ENCODE measurements around the gene THAP4. TPM values are rescaled to one million over a fixed set of nuclear protein-coding genes. Genes with fewer than 3 reads are reported as not detected.

THAP4 gene
- total RNA-seq, 1 donor from 2014 or later, result 39.2 TPM

DNA sequence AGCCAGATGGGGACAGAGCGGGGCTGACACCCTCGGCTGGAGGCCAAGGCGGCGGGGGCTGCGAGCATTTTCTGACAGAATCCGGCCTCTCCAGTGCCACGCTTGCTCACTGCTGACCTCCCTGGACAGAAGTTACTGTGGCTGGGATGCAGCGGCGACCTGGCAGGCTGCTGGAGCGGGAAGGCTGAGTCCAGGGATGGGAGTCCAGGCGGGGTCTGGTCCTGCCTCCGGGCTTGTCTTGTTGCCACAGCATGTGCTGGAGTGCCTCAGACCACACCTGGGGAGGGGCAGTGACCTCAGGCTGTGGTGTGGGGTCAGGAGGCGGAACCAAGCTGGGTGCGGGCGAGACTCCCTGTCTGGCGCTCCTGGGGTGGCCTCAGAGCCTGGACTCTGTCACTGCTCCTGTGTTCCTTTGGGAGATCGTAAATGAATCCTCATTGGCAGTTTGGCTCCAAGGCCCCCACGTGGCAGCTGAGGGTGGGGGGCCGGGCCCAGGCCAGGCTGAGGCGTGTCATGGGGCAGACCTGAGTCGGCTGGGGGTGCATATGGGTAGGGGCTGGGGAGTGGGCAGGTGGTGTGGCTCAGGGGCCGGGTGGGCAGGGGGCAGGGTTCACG, 72.9 kb downstream of the THAP4 start:
- DNase-seq (ENCODE audit: low read depth), result no peak

DNA sequence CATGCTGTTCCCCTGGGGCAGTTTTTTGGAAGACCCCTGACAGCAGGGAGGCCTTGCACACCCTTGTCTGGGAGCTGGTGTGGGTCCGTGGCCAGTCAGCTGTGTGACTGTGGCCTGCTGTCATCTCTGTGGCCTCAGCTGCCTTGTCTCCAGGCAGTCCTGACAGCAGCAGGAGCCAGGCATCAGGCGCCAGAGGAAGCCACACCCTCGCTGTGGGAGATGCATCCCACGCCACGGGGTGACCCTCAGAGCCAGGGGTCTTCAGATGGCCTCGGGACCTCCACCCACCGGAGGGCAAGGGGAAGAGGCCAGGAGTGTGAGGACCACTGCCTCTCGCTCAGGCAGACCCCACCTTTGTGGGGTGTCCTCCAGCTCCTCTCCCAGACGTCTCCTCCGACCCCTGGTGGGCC, 73.4 kb downstream of the THAP4 start:
- no peak for DNase-seq (ENCODE audit: low read depth)

GRCh38 chr2:241563031-241563507, 73.9 kb downstream of the THAP4 start:
- no peak for DNase-seq (ENCODE audit: low read depth)

DNA sequence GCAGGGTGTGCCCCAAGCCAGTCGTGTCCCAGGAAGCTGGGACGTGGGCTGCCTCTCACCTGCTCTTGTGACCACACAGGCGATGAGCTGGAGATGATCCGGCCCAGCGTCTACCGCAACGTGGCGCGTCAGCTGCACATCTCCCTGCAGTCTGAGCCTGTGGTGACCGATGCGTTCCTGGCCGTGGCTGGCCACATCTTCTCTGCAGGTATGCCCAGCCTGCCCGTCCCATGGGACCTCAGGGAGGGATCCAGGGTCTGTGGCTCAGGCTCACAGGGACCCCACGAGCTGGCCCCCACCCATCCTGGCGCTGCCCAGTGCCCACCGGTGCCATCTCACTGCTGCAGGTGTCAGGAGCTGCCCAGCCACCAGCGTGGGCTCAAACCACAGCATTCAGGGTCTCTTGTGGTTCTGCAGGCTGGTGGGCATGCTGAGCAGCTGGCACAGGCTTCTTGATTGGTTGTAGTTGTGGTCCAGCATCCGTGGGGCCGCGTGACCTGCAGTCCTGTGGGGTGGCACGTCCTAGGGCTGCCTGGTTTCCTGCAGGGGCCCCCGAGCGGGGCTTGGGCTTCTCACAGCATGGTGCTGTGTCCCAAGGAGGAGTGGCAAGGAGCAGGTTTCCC, 74.6 kb downstream of the THAP4 start:
- no peak for DNase-seq (ENCODE audit: low read depth)

- DNase-seq (ENCODE audit: low read depth), result peak; percentile 54
Observed at GRCh38 chr2:241561832-241562231, 75.1 kb downstream of the THAP4 start.

GRCh38 chr2:241560883-241561474, 76.0 kb downstream of the THAP4 start:
- no peak for DNase-seq (ENCODE audit: low read depth)

DNA sequence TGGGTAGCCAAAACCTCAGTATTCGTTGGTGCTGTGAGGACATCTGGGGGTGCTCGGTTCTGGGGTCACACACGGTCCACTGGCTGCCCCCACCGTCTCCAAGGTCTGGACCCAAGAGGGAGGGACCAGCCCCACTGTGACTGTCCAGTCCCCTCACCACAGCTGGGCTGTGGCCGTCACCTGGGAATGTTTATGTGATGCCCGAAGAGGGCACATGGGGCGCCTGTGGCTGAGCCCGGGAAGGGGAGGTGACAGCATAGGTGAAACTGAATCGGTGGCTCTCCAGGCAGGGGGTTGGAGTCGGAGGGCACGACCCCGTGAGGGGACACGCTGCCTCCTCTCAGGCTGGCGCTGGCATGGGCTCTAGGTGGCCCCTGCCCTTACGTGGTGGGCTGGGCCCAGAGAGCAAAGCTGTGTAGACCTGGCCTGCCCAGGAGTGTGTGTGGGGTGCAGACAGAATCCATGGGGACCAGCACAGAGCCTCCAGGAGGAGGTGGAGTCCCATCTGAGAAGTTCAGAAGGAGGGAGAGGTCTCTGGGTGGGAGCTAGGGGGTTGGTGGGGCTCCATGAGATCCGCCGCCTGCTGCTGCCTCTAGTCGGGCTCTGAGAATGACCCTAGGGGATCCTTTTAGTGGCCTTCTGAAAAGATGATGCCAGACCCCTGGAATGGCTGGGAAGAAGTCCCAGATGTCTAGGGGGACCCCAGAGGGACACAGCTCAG, 76.6 kb downstream of the THAP4 start:
- no peak for DNase-seq (ENCODE audit: low read depth)

- DNase-seq (ENCODE audit: low read depth), result peak; percentile 52
Observed at GRCh38 chr2:241559323-241560161, 77.4 kb downstream of the THAP4 start.

DNA sequence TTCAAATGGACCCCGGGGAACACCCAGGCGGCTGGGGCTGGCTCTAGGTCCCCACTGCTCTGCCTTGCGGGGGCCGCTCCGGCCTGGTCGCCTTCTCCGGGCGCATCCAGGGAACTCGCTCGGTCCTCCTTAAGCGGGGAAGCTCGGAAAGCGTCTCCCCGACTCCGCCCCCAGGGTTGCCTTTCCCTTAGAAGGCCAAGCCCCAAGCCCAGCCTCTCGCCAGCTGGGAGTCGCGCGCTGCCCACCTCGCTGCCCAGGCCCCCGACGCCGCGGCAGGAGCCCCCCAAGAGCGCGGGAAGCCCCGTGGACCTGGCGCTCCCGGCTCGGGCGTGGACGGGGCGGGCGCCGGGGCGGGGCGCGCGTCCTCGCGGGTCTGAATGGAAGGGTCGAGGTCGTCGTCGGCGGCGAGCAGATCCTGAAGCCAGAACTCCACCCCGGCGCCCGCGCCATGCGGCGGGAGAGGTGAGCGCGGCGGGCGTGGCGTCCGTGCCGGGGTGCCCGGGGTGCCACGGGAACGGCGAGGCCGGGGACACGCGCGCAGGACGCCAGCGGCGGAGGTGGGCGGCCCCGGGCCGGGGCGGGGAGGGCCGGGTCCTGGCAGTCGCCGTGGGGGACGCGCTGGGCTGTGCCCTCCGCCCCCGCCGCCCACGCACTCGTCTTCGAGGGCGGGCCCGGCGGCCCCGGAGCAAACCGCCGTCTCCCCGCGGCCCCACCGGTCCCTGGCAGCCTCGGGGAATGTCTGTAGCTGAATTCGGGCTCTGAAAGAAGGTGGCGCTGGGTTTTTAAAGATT, 78.2 kb downstream of the THAP4 start, which contains the start of gene BOK:
Gene BOK (plus strand): TSS at position 214 of the 791 bp plus-strand sequence. CDS start 739 bp downstream, outside the sequence.
- peak; percentile 56 for DNase-seq (ENCODE audit: low read depth)

GRCh38 chr2:241556746-241557145, 80.2 kb downstream of the THAP4 start:
- no peak for DNase-seq (ENCODE audit: low read depth)

GRCh38 chr2:241555711-241556110, 81.2 kb downstream of the THAP4 start:
- no peak for DNase-seq (ENCODE audit: low read depth)

GRCh38 chr2:241554610-241555322, 82.2 kb downstream of the THAP4 start:
- no peak for DNase-seq (ENCODE audit: low read depth)

DNA sequence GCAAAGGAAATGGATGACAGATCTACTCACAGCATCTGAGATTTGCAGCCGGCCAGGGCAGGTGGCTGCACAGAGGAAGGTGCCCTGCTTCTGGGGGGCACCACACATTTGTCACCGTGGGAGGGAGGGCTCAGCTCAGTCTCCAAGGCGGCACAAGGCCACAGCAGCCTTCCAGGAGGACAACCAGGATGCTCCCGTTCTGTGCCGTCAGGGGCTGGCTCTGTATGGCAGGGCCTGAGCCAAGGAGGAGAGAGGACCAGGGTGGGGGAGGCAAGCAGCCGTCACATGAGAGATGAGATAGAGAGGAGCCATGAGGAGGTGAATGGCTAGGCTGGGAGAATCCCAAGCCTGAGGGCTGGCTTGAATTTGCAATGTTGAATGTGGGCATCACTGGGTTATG, 83.0 kb downstream of the THAP4 start:
- no peak for DNase-seq (ENCODE audit: low read depth)

- no peak for DNase-seq (ENCODE audit: low read depth)
Observed at GRCh38 chr2:241553512-241553830, 83.5 kb downstream of the THAP4 start.

GRCh38 chr2:241551998-241552737, 84.8 kb downstream of the THAP4 start:
- no peak for DNase-seq (ENCODE audit: low read depth)

GRCh38 chr2:241551599-241551997, 85.4 kb downstream of the THAP4 start:
- DNase-seq (ENCODE audit: low read depth), result no peak

- no peak for DNase-seq (ENCODE audit: low read depth)
Observed at GRCh38 chr2:241550616-241551580, 86.1 kb downstream of the THAP4 start.

GRCh38 chr2:241548451-241548835, 88.5 kb downstream of the THAP4 start:
- no peak for DNase-seq (ENCODE audit: low read depth)

Data from renal cortical epithelial cell (primary cell).